GM12892 (cell line): ENCODE results near the gene NRXN2.

Experiments
- DNase-seq: peaks from one replicate; pipeline ENCODE4 v3.0.0; 2011; ENCODE audit not compliant: insufficient read length
- FAIRE-seq: peaks from 2 replicates; lab custom pipeline; 2011; peaks lifted over from hg19 to GRCh38; lab: Jason Lieb, UNC
- POLR2A ChIP-seq: IDR thresholded peaks from 2 replicates; pipeline ENCODE4 v1.6.1; 2011; ENCODE audit warnings: low read depth, low read length, control low read depth
- POLR2AphosphoS5 ChIP-seq: IDR thresholded peaks from 2 replicates; pipeline ENCODE4 v1.6.1; 2011; ENCODE audit warnings: low read depth, low read length, control low read depth
- TAF1 ChIP-seq: IDR thresholded peaks from 2 replicates; pipeline ENCODE4 v1.6.1; 2011; ENCODE audit warnings: low read depth, mild to moderate bottlenecking, control low read depth, low read length, borderline replicate concordance

NRXN2 gene

GRCh38 chr11:64592234-64592615, 130.8 kb downstream of the NRXN2 start:
- no peak for DNase-seq
- FAIRE-seq: no peak
- TF ChIP-seq TAF1: no peak
- TF ChIP-seq POLR2AphosphoS5: no peak
- no peak for TF ChIP-seq POLR2A

- TF ChIP-seq POLR2A (no peak), TAF1 (no peak), POLR2AphosphoS5 (no peak)
- no peak for DNase-seq
- no peak for FAIRE-seq
Measured at GRCh38 chr11:64591257-64592233, 131.5 kb downstream of the NRXN2 start.

GRCh38 chr11:64590763-64591221, 132.2 kb downstream of the NRXN2 start, which contains the start of gene SLC22A12:
Gene SLC22A12, plus strand, starts transcription at chr11:64591220. Its CDS starts 337 bp downstream, at chr11:64591557.
- no peak for TF ChIP-seq POLR2A
- no peak for TF ChIP-seq TAF1
- no peak for TF ChIP-seq POLR2AphosphoS5

GRCh38 chr11:64588701-64589100, 134.3 kb downstream of the NRXN2 start:
- TF ChIP-seq TAF1: no peak
- TF ChIP-seq POLR2AphosphoS5: no peak
- TF ChIP-seq POLR2A: no peak
- FAIRE-seq (no peak), DNase-seq (no peak)

More at GRCh38 chr11:64590763-64591221, 132.2 kb downstream of the NRXN2 start, which contains the start of gene SLC22A12:
- FAIRE-seq (no peak), DNase-seq (no peak)

- TF ChIP-seq POLR2AphosphoS5 (no peak), TAF1 (no peak), POLR2A (no peak)
- FAIRE-seq (no peak), DNase-seq (no peak)
Measured at GRCh38 chr11:64586366-64586765, 136.6 kb downstream of the NRXN2 start.

GRCh38 chr11:64585150-64585549, 137.8 kb downstream of the NRXN2 start:
- no peak for FAIRE-seq
- DNase-seq: no peak
- no peak for TF ChIP-seq POLR2AphosphoS5
- TF ChIP-seq POLR2A: no peak
- no peak for TF ChIP-seq TAF1

GRCh38 chr11:64583296-64584262, 139.4 kb downstream of the NRXN2 start:
- DNase-seq: no peak
- no peak for FAIRE-seq
- TF ChIP-seq POLR2AphosphoS5 (no peak), TAF1 (no peak)

- no peak for DNase-seq
- no peak for FAIRE-seq
- TF ChIP-seq POLR2AphosphoS5 (no peak), TAF1 (no peak), POLR2A (no peak)
Measured at GRCh38 chr11:64582885-64583284, 140.1 kb downstream of the NRXN2 start.

- FAIRE-seq: no peak
- no peak for DNase-seq
- TF ChIP-seq POLR2A (no peak), TAF1 (no peak), POLR2AphosphoS5 (no peak)
Measured at GRCh38 chr11:64581057-64581523, 141.9 kb downstream of the NRXN2 start.

- DNase-seq: no peak
- TF ChIP-seq POLR2AphosphoS5 (no peak), TAF1 (no peak), POLR2A (no peak)
- FAIRE-seq: no peak
Measured at GRCh38 chr11:64580412-64580811, 142.6 kb downstream of the NRXN2 start.
